Measurements from ENCODE around the gene SPSB1.

- TF ChIP-seq EZH2 (IDR thresholded peaks at IDR 0.05; ENCODE audit: insufficient read depth, poor library complexity, severe bottlenecking) = no peak
- no peak for TF ChIP-seq EZH2phosphoT487 (IDR thresholded peaks at IDR 0.05; ENCODE audit: insufficient read depth, low read depth)
Measured at GRCh38 chr1:9311479-9311878, 18.8 kb downstream of the SPSB1 start.
